Calu3 (cell line): ENCODE measurements around the gene ZNF205. TPM values are rescaled to one million over a fixed set of nuclear protein-coding genes. Genes with fewer than 3 reads are reported as not detected.
"Not testable (repeated sequence)": the region's sequence is repeated elsewhere in the genome, so short reads cannot be mapped to it uniquely, and the experiment has no call there.

Experiments used
- BruUV-seq: library from RNA; stranded (reverse); fragments of 400-500 nt; replicated peaks from 2 replicates; lab custom pipeline; 2021; lab: Mats Ljungman, UMichigan
- CTCF ChIA-PET: fragments of 300-600 bp; sonication (Branson Sonifier 250); formaldehyde crosslinking; loops from one replicate; lab custom pipeline; 2022; ENCODE audit warnings: antibody characterized with exemption; lab: Charles Lee
- DNase-seq: peaks from one replicate; pipeline ENCODE4 v3.0.0; 2022
- H3K27ac Mint-ChIP-seq: one replicate; pipeline ENCODE4 v1.8.0; 2022; ENCODE audit warnings: mixed read lengths; ENCODE audit not compliant: unreplicated experiment
- H3K27me3 Mint-ChIP-seq: one replicate; pipeline ENCODE4 v1.8.0; 2022; ENCODE audit warnings: mixed read lengths; ENCODE audit not compliant: unreplicated experiment
- H3K36me3 Mint-ChIP-seq: one replicate; pipeline ENCODE4 v1.8.0; 2022; ENCODE audit warnings: mild to moderate bottlenecking, moderate library complexity, mixed read lengths; ENCODE audit not compliant: insufficient read depth, unreplicated experiment
- H3K4me1 Mint-ChIP-seq: one replicate; pipeline ENCODE4 v1.8.0; 2022; ENCODE audit warnings: mild to moderate bottlenecking, low read depth, mixed read lengths; ENCODE audit not compliant: unreplicated experiment
- H3K4me3 Mint-ChIP-seq: one replicate; pipeline ENCODE4 v1.8.0; 2022; ENCODE audit warnings: mild to moderate bottlenecking, low read depth, moderate library complexity, mixed read lengths; ENCODE audit not compliant: unreplicated experiment
- H3K9me3 Mint-ChIP-seq: one replicate; pipeline ENCODE4 v1.8.0; 2022; ENCODE audit warnings: low read depth, mixed read lengths; ENCODE audit not compliant: unreplicated experiment
- CTCF ChIP-seq: fragments of 200-600 bp; IDR thresholded peaks from one replicate; pipeline ENCODE4 v1.8.0; 2022; ENCODE audit warnings: antibody characterized with exemption; ENCODE audit not compliant: unreplicated experiment
- intact Hi-C: fragments of 100-400 bp; cut with micrococcal nuclease; formaldehyde crosslinking; loops from one replicate; pipeline ENCODE4 v1.10.0; 2022; ENCODE audit not compliant: unreplicated experiment
- total RNA-seq: library from RNA; stranded (reverse); gene quantifications from 2 replicates; pipeline ENCODE4 v1.2.3, GENCODE V29; 2022

The ZNF205 gene
- total RNA-seq, 1 experiment from 2014 or later: 17.2 TPM

GRCh38 chr16:3075523-3075915 is 36.9 kb upstream of the ZNF205 start:
- no peak for TF ChIP-seq CTCF

GRCh38 chr16:3075946-3076345 is 36.4 kb upstream of the ZNF205 start:
- H3K4me1 Mint-ChIP-seq, intact Hi-C loops, H3K36me3 Mint-ChIP-seq, H3K9me3 Mint-ChIP-seq, BruUV-seq, H3K4me3 Mint-ChIP-seq, DNase-seq, H3K27ac Mint-ChIP-seq: not testable (repeated sequence)
- CTCF ChIA-PET: interaction anchor here (1.2 to 1.6 kb wide), 3 partner anchors 11 to 54 kb away, joined by 3 to 4 read pairs (median 4); no protein-coding TSS in a partner anchor
- H3K27me3 Mint-ChIP-seq: peaks cover 63% of the 10 kb centered on the region

More at GRCh38 chr16:3075523-3075915, 36.9 kb upstream of the ZNF205 start:
- no TSS peak for BruUV-seq
- CTCF ChIA-PET: interaction anchor here (1.5 to 1.6 kb wide), 2 partner anchors 11 to 16 kb away, joined by 4 read pairs; no protein-coding TSS in a partner anchor
- Mint-ChIP-seq H3K9me3 (no peaks in the 10 kb centered on the region), H3K4me1 (peaks cover 9% of the 10 kb centered on the region), H3K27me3 (peaks cover 58% of the 10 kb centered on the region), H3K27ac (no peak overlapping the region), H3K4me3 (no peak overlapping the region), H3K36me3 (peaks cover 5% of the 10 kb centered on the region)
- intact Hi-C loops: no loop called here
- DNase-seq: no peak

GRCh38 chr16:3076577-3076976 is 35.8 kb upstream of the ZNF205 start:
- intact Hi-C loops: no loop called here
- Mint-ChIP-seq H3K4me1 (peaks cover 9% of the 10 kb centered on the region), H3K4me3 (no peak overlapping the region), H3K9me3 (no peaks in the 10 kb centered on the region), H3K27ac (no peak overlapping the region), H3K36me3 (peaks cover 5% of the 10 kb centered on the region), H3K27me3 (peaks cover 63% of the 10 kb centered on the region)
- no peak for TF ChIP-seq CTCF
- CTCF ChIA-PET: interaction anchor here (1.2 to 1.5 kb wide), 2 partner anchors 17 to 53 kb away, joined by 3 to 4 read pairs; no protein-coding TSS in a partner anchor
- DNase-seq: no peak
- BruUV-seq: no TSS peak

GRCh38 chr16:3080024-3080423 is 32.4 kb upstream of the ZNF205 start:
- DNase-seq: no peak
- Mint-ChIP-seq H3K4me1 (peaks cover 9% of the 10 kb centered on the region), H3K9me3 (no peaks in the 10 kb centered on the region), H3K27ac (no peak overlapping the region), H3K36me3 (no peaks in the 10 kb centered on the region), H3K27me3 (peaks cover 42% of the 10 kb centered on the region), H3K4me3 (no peak overlapping the region)
- TF ChIP-seq CTCF: no peak
- intact Hi-C loops: no loop called here
- no TSS peak for BruUV-seq
- CTCF ChIA-PET: interaction anchor here (0.6 kb wide), 1 partner anchor 676 kb away, joined by 4 read pairs; no protein-coding TSS in a partner anchor

GRCh38 chr16:3081957-3082356 is 30.4 kb upstream of the ZNF205 start:
- CTCF ChIA-PET, H3K36me3 Mint-ChIP-seq, H3K4me1 Mint-ChIP-seq, DNase-seq, intact Hi-C loops, H3K9me3 Mint-ChIP-seq, H3K4me3 Mint-ChIP-seq, H3K27ac Mint-ChIP-seq, BruUV-seq: not testable (repeated sequence)
- H3K27me3 Mint-ChIP-seq: peaks cover 40% of the 10 kb centered on the region

GRCh38 chr16:3083408-3083807 is 29.0 kb upstream of the ZNF205 start:
- H3K4me3 Mint-ChIP-seq, H3K36me3 Mint-ChIP-seq: not testable (repeated sequence)

More at GRCh38 chr16:3083408-3083807, 29.0 kb upstream of the ZNF205 start:
- intact Hi-C loops, BruUV-seq, CTCF ChIA-PET, H3K9me3 Mint-ChIP-seq, DNase-seq, H3K27ac Mint-ChIP-seq, H3K4me1 Mint-ChIP-seq: not testable (repeated sequence)
- H3K27me3 Mint-ChIP-seq: peaks cover 53% of the 10 kb centered on the region
